HG03520 (cell line): Measurements from ENCODE around the gene ARHGAP10.
"Not testable (repeated sequence)": the region's sequence is repeated elsewhere in the genome, so short reads cannot be mapped to it uniquely, and the experiment has no call there.

ENCODE experiments used
- ATAC-seq: cut with Tn5 transposase; IDR thresholded peaks from one replicate; pipeline ENCODE4 v1.9.1; 2021; ENCODE audit warnings: mild to moderate bottlenecking, moderate library complexity; ENCODE audit not compliant: unreplicated experiment

The ARHGAP10 gene

DNA sequence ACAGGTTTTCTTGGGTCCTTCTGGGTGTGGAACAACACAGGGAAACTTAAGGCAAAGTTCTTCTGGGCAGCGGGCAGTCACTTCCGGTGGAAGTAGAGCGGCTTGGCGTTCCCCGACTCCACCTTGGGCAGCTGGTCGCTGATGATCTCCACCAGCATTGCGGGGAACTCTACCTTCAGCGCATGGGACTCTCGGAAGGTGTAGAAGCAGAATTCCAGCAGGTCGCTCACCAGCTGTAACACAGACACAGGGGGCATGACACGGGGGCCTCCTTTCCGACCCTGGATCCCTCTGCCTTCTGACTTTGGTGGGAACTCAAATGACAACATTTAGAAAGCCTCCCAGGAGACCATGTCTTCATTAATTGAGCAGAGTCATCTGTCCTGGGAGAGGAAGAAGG is 349.4 kb downstream of the ARHGAP10 start:
- ATAC-seq: no peak

DNA sequence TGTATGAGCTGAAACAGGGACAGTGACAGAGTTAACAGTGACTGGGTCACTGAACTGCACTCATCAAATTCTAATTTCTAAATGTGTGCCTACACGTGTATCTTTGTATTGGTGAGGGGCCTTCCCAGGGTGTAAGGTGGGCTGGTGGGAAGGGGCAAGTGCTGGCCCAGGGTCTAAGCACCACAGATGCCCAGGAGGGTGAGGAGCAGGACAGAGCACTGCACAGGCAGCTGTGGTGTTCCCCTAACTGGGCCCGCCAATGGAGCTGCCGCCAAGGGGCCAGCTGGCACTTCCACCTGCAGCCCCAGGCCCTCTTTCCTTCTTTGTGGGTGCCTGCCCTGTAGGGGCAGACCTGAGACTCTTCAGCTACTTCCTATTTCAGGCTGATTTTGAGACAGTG is 349.9 kb downstream of the ARHGAP10 start:
- ATAC-seq: no peak

DNA sequence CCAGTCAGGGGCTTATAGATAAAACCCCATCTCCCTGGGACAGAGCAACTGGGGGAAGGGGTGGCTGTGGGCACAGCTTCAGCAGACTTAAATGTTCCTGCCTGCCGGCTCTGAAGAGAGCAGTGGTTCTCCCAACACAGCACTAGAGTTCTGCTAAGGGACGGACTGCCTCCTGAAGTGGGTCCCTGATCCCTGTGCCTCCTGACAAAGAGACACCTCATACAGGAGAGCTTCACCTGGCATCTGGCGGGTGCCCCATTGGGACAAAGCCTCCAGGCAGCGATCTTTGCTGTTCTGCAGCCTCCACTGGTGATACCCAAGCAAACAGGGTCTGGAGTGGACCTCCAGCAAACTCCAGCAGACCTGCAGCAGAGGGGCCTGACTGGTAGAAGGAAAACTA is 351.2 kb downstream of the ARHGAP10 start:
- not testable (repeated sequence) for ATAC-seq

DNA sequence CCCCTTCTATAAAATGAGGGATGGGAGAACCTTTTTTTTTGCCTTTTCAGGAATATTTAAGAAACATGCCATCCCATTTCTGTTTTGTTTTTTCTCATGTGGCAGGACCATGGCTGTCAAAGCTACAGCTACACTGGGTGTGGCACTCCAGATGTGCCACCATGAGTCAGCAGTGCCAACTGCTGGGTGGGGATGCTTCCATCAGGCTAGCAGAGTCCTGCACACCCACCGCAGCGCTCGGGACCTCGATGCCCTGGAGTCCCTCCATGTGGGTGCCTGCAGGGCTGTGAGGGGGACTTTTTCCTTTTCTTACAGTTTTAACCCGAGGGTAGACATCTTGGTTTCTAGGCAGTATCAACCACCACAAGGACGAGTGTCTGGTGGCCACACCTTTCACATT is 357.7 kb downstream of the ARHGAP10 start:
- ATAC-seq: no peak

DNA sequence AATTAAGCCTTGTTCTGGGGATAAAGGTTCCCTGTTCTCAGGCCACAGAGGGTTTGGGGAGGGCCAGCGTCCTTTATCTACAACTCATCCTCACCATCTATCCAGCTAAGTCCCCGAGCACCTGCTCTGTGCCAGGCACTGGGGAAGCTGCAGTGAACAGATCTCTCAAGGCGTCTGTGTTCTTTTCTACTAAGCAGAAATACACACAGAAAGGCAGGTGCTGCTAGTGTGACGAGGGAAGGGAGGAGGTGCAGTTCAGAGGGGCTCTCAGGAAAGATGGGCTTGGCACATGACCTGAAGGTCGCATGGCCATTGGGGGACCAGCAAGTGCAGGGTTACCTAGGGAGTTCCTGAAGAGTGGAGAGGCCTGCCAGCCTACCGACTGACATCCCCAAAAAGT is 358.1 kb downstream of the ARHGAP10 start:
- no peak for ATAC-seq

DNA sequence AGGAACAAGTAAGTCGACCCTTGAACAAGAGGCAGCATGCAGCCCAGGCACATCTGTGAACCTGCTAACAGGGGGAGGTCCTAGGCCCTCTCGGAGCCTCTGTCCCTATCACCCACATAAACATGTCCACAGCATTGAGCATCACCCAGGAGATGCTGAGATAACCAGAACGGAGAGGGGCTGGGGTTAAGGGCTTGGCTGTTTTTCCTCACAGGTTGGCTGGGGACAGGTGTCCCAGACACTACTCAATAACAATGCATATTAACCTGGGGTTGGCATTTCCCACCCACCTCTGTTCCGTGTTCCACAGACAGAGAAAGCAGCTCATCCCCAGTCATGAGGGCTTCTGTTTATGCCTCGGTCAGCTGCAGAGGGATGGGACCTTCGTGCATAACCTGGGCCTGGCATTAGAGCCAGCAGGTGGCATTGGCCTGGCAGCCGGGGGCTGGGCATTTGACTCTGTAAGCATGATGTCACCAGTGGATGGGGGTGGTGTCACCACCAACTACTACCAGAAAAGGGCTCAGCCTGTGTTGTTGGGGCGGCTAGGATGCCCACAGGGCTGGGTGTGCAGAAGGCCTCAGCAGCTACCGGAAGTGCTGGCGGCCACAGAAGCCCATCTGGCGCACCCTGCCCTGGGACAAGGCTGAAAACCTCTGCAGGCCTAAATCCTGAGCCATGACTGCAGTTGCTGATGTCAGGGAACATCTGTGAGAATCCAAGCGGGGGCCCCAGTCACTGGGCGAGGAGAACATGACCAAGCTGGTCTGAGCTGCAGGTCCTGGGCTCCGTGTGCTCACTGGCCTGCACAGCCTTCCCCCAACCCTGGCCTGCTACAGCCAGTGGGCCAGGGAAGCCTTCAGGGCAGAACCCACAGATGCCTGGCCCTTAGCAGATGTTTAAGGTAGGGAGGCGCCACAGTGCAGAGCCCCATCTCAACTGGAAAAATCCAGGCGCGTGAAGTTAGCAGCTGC is 358.9 kb downstream of the ARHGAP10 start:
- no peak for ATAC-seq

DNA sequence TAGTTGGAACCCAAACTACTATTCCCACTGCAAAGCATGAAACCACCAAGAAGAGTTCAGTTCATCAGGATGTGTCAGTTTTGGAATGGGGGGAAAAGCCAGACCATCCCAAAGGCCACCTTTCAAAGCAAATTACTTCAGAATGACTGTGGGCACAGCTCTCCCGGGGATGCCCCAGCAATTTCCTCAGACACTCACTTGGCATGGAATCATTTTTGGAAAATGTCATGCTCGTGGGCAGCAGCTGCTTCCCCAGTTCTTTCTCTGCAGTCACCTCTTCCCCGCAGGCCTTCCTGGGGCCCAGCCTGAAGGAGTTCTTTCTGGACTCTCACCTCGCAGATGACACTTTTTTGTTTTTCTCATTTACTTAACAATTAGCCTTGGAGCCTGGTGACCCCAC is 360.0 kb downstream of the ARHGAP10 start:
- no peak for ATAC-seq

DNA sequence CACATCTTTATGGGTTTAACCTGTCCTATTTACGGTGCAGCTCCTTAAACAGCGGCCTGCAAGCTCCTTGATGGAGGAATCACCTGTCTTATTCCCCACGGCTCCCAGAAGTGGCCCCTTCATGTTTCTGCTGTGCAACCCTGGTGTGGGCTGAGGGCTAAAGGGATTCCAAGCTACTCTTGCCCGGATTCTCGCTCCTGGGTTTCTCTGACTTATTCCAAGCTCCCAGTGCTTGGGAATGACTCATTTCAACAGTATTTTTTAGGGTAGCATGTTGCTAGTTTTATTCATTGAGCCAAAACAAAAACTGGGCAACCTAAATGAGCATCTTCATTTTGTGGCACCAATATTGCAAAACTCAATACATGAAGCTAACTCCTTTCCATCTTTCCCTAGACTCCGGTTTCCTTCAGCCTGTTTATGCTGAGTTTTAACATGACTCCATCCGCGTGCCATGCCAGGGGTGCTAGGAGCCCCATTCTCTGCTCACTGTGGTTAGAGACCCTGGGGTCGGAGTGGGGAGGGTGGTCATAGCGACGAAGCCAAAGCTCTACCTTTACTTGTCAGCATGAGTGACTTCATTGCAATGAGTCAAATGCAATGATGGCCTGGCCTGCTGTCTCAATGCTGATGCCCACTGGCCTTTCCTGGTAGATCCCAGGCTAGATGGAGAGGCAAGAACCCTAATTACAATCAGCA is 360.6 kb downstream of the ARHGAP10 start:
- no peak for ATAC-seq

DNA sequence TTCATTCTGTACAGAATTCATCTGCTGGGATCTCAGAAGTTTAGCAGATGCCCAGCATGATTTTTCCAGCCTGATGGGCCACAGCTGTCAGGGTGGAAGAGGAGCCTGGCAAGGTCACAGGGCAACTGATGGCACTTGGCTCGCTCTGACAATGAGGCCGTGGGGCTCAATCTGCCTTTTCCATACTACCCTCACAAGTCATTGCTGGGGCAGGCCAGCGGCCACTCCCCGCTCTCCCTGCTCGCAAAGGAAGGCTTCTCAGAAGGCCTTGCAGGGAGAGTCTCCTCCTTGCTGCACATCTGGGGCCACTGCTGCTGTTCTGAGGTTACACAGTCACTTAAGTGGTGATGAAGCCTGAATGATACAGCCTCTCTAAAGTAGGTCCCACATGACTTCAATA is 361.2 kb downstream of the ARHGAP10 start:
- no peak for ATAC-seq

DNA sequence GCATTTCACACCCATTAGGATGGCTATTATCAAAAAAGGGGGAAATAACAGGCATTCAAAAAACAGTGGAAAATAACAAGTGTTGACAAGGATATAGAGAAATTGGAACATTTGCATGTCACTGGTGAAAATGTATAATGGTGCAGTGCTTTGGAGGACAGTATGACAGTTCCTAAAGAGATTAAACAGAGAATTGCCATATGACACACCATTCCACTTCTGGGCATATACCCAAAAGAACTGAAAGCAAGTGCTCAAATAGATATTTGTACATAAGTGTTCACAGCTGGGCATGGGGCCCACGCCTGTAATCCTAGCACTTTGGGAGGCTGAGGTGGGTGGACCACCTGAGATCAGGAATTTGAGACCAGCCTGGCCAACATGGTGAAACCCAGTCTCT is 362.3 kb downstream of the ARHGAP10 start:
- ATAC-seq: no peak

DNA sequence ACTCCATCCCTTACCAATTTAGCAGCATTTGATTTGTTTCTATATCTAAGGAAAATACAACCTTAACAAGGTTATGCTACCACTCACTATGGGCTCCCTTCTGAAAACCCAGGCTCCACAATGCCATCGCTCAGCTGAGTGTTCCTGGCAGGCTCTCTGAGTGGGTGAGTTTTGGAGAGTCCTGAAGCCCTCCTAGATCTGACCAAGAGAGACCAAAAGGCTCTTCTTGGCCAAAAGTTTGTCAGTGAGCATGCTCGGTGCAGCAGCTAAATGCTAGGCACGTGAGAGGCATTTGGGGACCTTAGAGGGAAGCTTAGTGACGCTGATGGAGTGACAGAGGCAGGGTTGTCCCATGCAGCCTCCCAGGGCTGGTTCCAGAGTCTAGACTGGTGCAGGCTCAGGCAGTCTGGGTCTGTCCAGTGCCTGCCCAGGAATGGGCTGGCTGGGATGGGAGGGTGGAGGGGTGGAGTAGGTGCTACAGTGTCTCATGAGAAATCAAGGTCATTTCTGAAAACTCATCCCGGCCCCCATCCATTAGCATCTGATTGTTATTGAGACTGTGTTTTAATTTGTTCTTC is 363.5 kb downstream of the ARHGAP10 start:
- no peak for ATAC-seq

DNA sequence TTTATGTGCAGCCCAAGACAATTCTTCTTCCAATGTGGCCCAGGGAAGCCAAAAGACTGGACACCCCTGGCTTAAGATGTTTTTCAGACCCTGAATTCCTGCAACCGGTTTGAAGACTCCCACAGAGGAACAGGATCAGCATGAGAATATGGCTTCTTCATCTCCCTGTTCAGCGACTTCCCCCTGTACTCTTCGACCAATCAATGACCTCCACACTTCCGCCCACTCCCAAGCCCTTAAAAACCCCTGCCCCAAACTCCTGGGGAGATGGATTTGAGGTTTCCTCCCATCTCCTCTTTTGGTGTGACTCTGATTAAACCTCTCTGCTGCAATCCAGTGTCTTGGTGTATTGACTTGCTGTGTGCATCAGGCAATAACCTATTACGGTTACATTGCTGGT is 365.9 kb downstream of the ARHGAP10 start:
- no peak for ATAC-seq

DNA sequence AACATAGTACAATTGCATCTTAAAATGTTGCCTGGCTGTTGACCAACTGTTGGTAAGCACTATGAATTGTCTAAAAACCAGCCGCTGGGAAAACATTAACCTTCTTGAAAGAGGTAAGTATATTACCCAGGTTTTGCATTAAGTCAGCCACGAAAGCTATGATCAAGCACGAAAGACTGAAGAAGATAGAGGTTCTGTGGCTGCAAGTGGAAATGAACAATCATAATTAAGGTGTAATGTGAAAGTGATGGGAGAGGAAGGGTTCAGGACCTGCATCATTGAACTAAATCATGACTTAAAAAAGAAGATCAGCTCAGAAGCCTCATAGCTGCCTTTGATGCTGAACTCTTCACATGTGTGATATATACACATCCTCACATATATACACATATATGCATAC is 369.3 kb downstream of the ARHGAP10 start:
- no peak for ATAC-seq

DNA sequence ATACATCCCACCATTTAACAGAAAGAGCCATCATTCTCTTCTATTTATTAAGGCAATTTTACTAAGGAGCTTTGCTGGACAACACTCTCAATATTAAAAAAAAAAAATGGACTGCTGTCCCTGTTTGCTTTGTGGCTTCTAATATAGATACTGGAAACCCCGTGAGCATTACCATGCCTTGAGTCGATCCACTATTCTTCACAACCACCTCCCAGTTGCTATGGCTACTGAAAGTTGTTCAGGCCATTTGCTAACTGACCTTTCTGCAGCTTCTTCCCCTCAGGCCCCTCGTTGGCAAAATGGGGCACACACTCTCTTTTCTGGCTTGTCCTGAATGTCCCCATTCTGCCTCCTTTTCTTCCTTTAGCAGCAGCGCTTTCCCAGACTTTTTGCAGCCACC is 369.9 kb downstream of the ARHGAP10 start:
- ATAC-seq: no peak

DNA sequence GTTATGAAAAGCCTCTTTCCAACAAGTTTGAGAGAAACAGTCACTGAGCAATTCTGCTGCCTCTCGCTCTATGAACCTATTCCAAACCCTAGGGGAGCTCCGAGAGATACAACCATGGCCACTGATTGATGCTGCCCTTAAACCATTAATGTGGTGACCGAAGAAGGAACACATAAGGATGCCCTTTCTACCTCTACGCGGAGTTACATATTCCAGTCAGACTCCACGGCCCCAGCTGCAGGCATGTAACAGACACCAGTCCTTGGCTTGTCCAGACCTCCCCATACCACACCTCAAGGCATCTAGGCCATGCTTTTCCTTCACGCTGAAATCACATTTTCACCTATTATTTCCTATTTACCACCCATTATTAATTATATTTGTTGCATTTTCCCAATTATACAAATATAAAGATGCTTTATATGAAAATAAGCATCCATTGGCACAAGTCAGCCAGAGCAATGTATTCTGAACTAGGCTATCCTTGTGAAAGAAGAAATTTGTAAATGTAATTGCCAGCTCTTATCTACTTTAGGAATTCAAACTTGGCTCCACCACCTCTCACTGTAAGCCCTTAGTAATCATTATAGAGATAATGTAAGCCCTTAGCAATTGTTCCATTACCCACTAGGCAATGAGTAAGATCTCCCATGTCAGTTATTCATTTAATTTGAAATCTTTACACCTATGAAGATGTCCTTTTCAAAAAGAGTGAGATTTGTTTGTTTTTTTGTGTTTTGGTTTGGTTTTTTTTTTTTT is 371.9 kb downstream of the ARHGAP10 start:
- ATAC-seq: no peak

DNA sequence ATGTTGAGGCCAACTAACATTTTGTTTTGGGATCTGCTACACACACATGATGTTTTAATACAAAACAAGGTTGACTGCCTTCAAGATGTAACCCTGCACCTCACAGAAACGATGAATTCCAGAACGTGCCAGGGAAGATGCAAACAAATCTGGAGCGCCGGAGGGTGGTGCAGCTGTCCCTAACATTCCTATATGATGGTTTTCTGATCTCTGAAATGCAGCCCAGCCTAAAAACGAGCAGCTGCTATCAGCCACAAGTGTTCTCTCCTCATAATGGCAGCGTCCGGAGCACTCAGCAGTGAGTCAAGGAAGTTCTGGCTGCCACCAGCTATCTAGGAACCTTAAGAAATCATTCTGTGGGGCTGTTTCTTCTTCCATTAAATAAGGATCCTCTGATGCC is 376.9 kb downstream of the ARHGAP10 start:
- ATAC-seq: no peak

DNA sequence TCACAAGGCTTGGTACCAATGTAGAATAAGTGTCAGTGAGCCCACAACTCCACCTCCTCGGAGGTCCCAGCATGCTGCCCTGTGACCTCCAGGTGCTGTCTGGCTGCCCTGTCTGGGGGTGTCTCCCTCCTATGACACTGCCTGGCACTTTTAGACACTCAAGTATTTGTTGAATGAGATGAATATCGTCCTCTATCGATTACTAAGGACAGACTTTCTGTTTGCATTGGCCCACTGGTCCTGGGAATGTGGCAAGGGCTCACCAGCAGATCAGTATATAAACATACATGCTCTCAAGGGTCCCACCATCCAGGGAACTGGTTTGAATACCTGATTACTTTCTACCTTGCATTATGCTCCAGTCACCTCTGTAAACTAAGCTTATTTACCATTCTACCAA is 377.3 kb downstream of the ARHGAP10 start:
- ATAC-seq: no peak

DNA sequence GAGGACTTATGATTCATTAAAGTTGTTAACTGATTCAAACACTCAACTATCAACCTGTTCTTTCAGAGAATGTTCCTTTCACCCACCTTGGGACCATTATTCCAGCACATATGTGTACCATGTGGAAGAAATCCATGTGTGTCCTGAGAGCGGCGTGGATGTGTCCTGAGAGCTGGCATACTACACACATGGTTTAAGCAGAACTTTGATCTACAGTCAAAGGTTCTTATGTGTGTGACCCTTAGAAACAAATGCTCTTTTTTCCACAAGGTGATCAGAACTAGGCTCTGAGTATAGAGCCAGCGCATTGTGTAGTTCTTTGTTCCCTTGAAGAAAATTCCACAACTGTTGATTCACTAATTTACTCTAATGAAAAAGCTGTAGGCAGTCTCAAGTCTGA is 378.3 kb downstream of the ARHGAP10 start:
- ATAC-seq: no peak

DNA sequence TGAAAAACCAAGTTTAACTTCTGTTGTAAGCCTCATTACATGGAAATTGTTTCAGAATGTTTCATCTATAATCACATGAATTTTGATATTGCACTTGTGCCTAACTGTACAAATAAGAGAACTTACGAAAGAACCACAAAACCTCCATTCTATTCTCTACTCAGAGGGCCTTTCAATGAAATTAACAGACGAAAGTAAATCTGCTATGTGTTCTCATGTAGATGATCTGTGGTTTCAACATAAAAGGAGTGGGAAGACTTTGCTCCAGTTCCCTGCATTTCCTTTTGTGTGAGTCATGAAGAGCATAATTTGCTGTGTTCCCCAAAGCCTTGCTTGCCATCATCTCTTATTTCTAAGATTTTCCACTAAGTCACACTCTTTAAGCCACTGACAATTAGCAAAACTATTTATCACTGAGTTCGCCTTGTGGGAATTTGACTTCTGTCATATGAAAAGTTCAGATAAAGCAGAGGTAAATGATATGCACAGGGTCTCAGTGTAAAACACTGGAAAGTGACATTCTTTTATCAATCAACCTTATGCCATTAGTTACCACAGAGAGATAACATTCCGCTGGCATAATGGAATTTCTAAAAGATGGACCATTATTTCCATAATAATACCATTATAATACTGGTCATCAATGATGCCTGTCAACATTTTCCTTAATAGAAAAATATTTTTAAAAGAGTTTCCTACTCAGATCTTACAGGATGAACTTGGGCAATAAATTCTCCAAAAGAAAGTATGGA is 380.5 kb downstream of the ARHGAP10 start:
- ATAC-seq: no peak

DNA sequence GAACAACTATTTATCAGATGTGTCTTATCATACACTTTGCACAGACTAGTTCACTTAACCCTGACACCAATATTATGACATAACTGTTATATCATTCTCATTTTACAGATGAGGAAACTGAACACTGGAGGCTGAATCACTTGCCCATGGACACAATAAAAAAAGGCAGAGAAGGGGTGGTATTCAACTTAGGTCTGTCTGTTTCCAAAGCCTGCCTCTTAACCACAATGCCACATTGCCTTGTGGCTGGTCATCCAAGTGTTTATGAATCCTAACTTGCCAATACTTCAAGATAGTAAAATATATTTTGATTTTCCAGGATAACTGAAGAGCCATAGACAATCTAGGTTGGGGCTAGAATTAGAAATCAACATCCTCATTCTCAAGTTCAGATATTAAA is 382.5 kb downstream of the ARHGAP10 start:
- ATAC-seq: no peak
